PC-9 (cell line): ENCODE data around the gene SLC30A7.
"Not testable (repeated sequence)": the region's sequence is repeated elsewhere in the genome, so short reads cannot be mapped to it uniquely, and the experiment has no call there.

Experiments used
- CTCF ChIP-seq: fragments of 200-600 bp; sonication (generic); conservative IDR thresholded peaks from 2 replicates; pipeline ENCODE4 v1.6.1; 2017; ENCODE audit warnings: mixed run types, antibody characterized with exemption, mild to moderate bottlenecking, moderate library complexity
- EZH2 ChIP-seq: fragments of 200-600 bp; sonication (generic); IDR thresholded peaks from 2 replicates; pipeline ENCODE4 v1.8.0; 2017; ENCODE audit warnings: antibody characterized with exemption, low read depth

- TF ChIP-seq CTCF, EZH2: not testable (repeated sequence)
These were observed 51.9 kb downstream of the SLC30A7 start for GRCh38 chr1:100947816-100948215.
